ENCODE results near the gene CELF5. TPM values are rescaled to one million over a fixed set of nuclear protein-coding genes. Genes with fewer than 3 reads are reported as not detected.

Gene CELF5
- total RNA-seq, 2 donors from 2014 or later = 0.16 TPM; not detected in 1

GRCh38 chr19:3302755-3303154, 78.3 kb downstream of the CELF5 start:
- ATAC-seq (no peak), DNase-seq (no peak)
- intact Hi-C loops (cut with DNase I) = no loop called here

GRCh38 chr19:3304871-3305423, 80.5 kb downstream of the CELF5 start:
- intact Hi-C loops (cut with DNase I) = no loop called here
- peak; percentile 69 for DNase-seq
- peak; percentile 60 to 70 for ATAC-seq

- DNase-seq (no peak), ATAC-seq (no peak)
- intact Hi-C loops (cut with DNase I) = no loop called here
Measured at GRCh38 chr19:3309724-3310123, 85.3 kb downstream of the CELF5 start.

- ATAC-seq = no peak
- intact Hi-C loops (cut with DNase I) = no loop called here
- no peak for DNase-seq
Measured at GRCh38 chr19:3310280-3310679, 85.8 kb downstream of the CELF5 start.

- intact Hi-C loops (cut with DNase I) = no loop called here
- ATAC-seq (no peak), DNase-seq (no peak)
Measured at GRCh38 chr19:3310711-3311110, 86.2 kb downstream of the CELF5 start.

- ATAC-seq = no peak
- no peak for DNase-seq
- intact Hi-C loops (cut with DNase I) = no loop called here
Measured at GRCh38 chr19:3313199-3313575, 88.7 kb downstream of the CELF5 start.

GRCh38 chr19:3314962-3315675, 90.7 kb downstream of the CELF5 start:
- DNase-seq (no peak), ATAC-seq (no peak)
- intact Hi-C loops (cut with DNase I) = no loop called here

GRCh38 chr19:3315676-3315973, 91.2 kb downstream of the CELF5 start:
- ATAC-seq = no peak
- no peak for DNase-seq
- intact Hi-C loops (cut with DNase I) = no loop called here

GRCh38 chr19:3316132-3316648, 91.7 kb downstream of the CELF5 start:
- no peak for DNase-seq
- intact Hi-C loops (cut with DNase I) = no loop called here
- ATAC-seq = no peak

- ATAC-seq = no peak
- DNase-seq = no peak
- intact Hi-C loops (cut with DNase I) = no loop called here
Measured at GRCh38 chr19:3316659-3317207, 92.3 kb downstream of the CELF5 start.

GRCh38 chr19:3319643-3320353, 95.3 kb downstream of the CELF5 start:
- no peak for DNase-seq
- intact Hi-C loops (cut with DNase I) = loop anchor here in 1 of 2 donors (5.0 to 10.0 kb wide), 2 partner anchors 115 to 158 kb away; no protein-coding TSS in a partner anchor
- no peak for ATAC-seq

GRCh38 chr19:3320354-3320670, 95.9 kb downstream of the CELF5 start:
- ATAC-seq (no peak), DNase-seq (no peak)
- intact Hi-C loops (cut with DNase I) = loop anchor here in 1 of 2 donors (5.0 to 10.0 kb wide), 2 partner anchors 114 to 157 kb away; no protein-coding TSS in a partner anchor

GRCh38 chr19:3320853-3321252, 96.4 kb downstream of the CELF5 start:
- ATAC-seq (no peak), DNase-seq (no peak)
- intact Hi-C loops (cut with DNase I) = loop anchor here in 1 of 2 donors (5.0 to 10.0 kb wide), 2 partner anchors 114 to 156 kb away; no protein-coding TSS in a partner anchor

- DNase-seq = no peak
- intact Hi-C loops (cut with DNase I) = loop anchor here (2.0 to 10.0 kb wide), 3 partner anchors 113 to 157 kb away; no protein-coding TSS in a partner anchor
Measured at GRCh38 chr19:3321696-3322095, 97.2 kb downstream of the CELF5 start.

GRCh38 chr19:3322199-3322978, 97.9 kb downstream of the CELF5 start:
- DNase-seq (no peak), ATAC-seq (no peak)
- intact Hi-C loops (cut with DNase I) = loop anchor here (2.0 to 10.0 kb wide), 3 partner anchors 112 to 156 kb away; no protein-coding TSS in a partner anchor

More at GRCh38 chr19:3321696-3322095, 97.2 kb downstream of the CELF5 start:
- ATAC-seq = no peak

- no peak for DNase-seq
- intact Hi-C loops (cut with DNase I) = loop anchor here (2.0 to 10.0 kb wide), 3 partner anchors 112 to 156 kb away; no protein-coding TSS in a partner anchor
- no peak for ATAC-seq
Measured at GRCh38 chr19:3323026-3323425, 98.6 kb downstream of the CELF5 start.

- intact Hi-C loops (cut with DNase I) = loop anchor here (2.0 to 10.0 kb wide), 3 partner anchors 111 to 155 kb away; no protein-coding TSS in a partner anchor
- DNase-seq = no peak
- no peak for ATAC-seq
Measured at GRCh38 chr19:3323658-3324057, 99.2 kb downstream of the CELF5 start.

- intact Hi-C loops (cut with DNase I) = loop anchor here in 1 of 2 donors (5.0 to 10.0 kb wide), 2 partner anchors 110 to 153 kb away; no protein-coding TSS in a partner anchor
- DNase-seq = peak; percentile 63
- ATAC-seq = peak in 1 of 2 donors; percentile 58
Measured at GRCh38 chr19:3324405-3324856, 100.0 kb downstream of the CELF5 start.

- DNase-seq (no peak), ATAC-seq (no peak)
- intact Hi-C loops (cut with DNase I) = loop anchor here (5.0 to 10.0 kb wide), 2 partner anchors 102 to 109 kb away; no protein-coding TSS in a partner anchor
Measured at GRCh38 chr19:3325451-3325850, 101.0 kb downstream of the CELF5 start.

All from left cardiac atrium (tissue), 4 donors.